OCI-LY1 (cell line): ENCODE results near the gene RBPJL.

Experiments used
- CTCF ChIP-seq: fragments of 200-600 bp; sonication (generic), shearing (Covaris generic); IDR thresholded peaks from 2 replicates; pipeline ENCODE4 v1.5.1; 2017; ENCODE audit warnings: mild to moderate bottlenecking, antibody characterized with exemption, low read length, moderate library complexity, mixed read lengths
- EZH2 ChIP-seq: fragments of 200-600 bp; sonication (generic), shearing (Covaris generic); IDR thresholded peaks from 2 replicates; pipeline ENCODE4 v1.8.0; 2017; ENCODE audit warnings: borderline replicate concordance, mixed run types, mild to moderate bottlenecking, antibody characterized with exemption, low read length, moderate library complexity, mixed read lengths

DNA sequence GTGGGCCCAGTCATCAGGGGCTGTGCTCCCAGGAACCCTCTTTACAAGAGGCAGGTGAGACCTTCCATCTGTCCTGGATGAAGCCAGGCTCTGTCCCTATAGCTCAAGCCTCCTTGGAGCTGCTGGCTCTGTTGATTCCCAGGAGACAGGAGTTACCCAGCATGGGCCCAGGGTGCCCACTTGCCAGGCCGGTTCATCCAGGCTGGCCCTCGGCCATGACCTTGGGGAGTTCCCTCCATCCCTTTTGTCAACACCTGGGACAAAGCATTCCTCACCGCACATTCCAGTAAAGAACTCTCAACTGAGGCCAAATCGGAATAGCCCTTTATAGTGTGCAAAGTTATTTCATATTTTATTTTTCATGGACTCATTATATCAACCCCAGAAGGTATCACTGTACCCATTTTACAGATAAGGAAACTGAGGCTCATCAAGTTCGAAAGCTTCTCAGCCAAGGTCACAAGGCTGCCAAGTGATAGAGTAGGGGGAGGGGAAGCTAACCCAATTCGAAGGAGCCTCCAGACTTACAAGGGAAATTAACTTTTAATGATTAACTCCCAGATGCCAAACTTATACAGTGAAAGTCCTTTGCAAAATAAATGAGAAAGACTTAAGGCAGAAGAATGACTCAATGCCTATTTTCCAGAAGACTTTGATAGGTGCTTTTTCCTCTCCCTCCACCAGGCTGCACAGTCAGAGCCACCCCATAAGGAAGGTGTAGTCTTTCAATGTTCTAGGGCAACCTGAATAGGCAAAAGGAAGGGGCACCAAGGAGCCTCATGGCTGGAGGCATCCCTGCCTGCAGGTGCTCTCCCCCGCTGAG, 23.1 kb downstream of the RBPJL start:
- TF ChIP-seq CTCF (no peak), EZH2 (no peak)
